GM12878 (cell line): ENCODE measurements around the gene OGA. TPM values are rescaled to one million over a fixed set of nuclear protein-coding genes. Genes with fewer than 3 reads are reported as not detected.

ENCODE experiments used
- ATAC-seq: fragments of 200-7000 bp; cut with Tn5 transposase; 3 replicates; pipeline ENCODE4 v1.9.1; 2020; ENCODE audit warnings: mild to moderate bottlenecking, moderate library complexity
- BruUV-seq: library from RNA; stranded (reverse); fragments of 400-500 nt; replicated peaks from 2 replicates; lab custom pipeline; 2021; lab: Mats Ljungman, UMichigan
- CTCF ChIA-PET: fragments of 300-600 bp; sonication (Branson Sonifier 250); formaldehyde crosslinking; extraction: SDS; loops from one replicate; lab custom pipeline; 2021; ENCODE audit warnings: inconsistent platforms; lab: Yijun Ruan, JAX
- POLR2A ChIA-PET: fragments of 350-600 bp; formaldehyde crosslinking; extraction: SDS; loops from one replicate; lab custom pipeline; 2021; ENCODE audit warnings: inconsistent platforms; lab: Charles Lee
- RAD21 ChIA-PET: fragments of 300-600 bp; sonication (Branson Sonifier 250); formaldehyde crosslinking; loops from one replicate; lab custom pipeline; 2023; ENCODE audit warnings: antibody characterized with exemption; ENCODE audit not compliant: unreplicated experiment; lab: Charles Lee
- SMC1A ChIA-PET: fragments of 300-600 bp; sonication (Branson Sonifier 250); formaldehyde crosslinking; loops from one replicate; lab custom pipeline; 2023; ENCODE audit not compliant: unreplicated experiment, uncharacterized antibody; lab: Charles Lee
- DNase-seq: peaks from one replicate; pipeline ENCODE4 v3.0.0-alpha.2; 2011; ENCODE audit warnings: low read depth, low spot score
- FAIRE-seq: peaks from 3 replicates; lab custom pipeline; 2011; peaks lifted over from hg19 to GRCh38; lab: Jason Lieb, UNC
- H2AFZ ChIP-seq: 2 replicates; pipeline ENCODE4 v1.6.0; 2011; ENCODE audit warnings: low read depth, low read length, control low read depth; ENCODE audit not compliant: control insufficient read depth
- H3K27ac ChIP-seq: 2 replicates; pipeline ENCODE4 v1.5.1; 2011; ENCODE audit warnings: control low read depth; ENCODE audit not compliant: control insufficient read depth, insufficient read depth
- H3K27me3 ChIP-seq, 2 experiments: replicated peaks in 1 of 2; 2 replicates each; pipeline versions ENCODE4 v1.6.0 to v1.6.1; 2011; ENCODE audit warnings: low read length in 1 of 2; ENCODE audit not compliant: control insufficient read depth in 2 of 2, insufficient read depth in 2 of 2
- H3K36me3 ChIP-seq, 2 experiments: 2 replicates each; pipeline ENCODE4 v1.5.1; 2011; ENCODE audit warnings: low read length in 1 of 2; ENCODE audit not compliant: control insufficient read depth in 2 of 2, insufficient read depth in 2 of 2
- H3K4me1 ChIP-seq: 2 replicates; pipeline ENCODE4 v1.6.1; 2011; ENCODE audit warnings: mild to moderate bottlenecking, low read length, moderate library complexity, mixed read lengths; ENCODE audit not compliant: control insufficient read depth, insufficient read depth
- H3K4me2 ChIP-seq: 2 replicates; pipeline ENCODE4 v1.6.0; 2011; ENCODE audit warnings: control low read depth; ENCODE audit not compliant: control insufficient read depth, insufficient read depth
- H3K4me3 ChIP-seq: fragments of 200-600 bp; sonication (generic); 2 replicates; pipeline ENCODE4 v1.5.1; 2016
- H3K79me2 ChIP-seq: 2 replicates; pipeline ENCODE4 v1.6.0; 2011; ENCODE audit warnings: low read length; ENCODE audit not compliant: control insufficient read depth, insufficient read depth
- H3K9ac ChIP-seq: 2 replicates; pipeline ENCODE4 v1.8.0; 2011; ENCODE audit warnings: low read length, control low read depth, mixed read lengths; ENCODE audit not compliant: control insufficient read depth, insufficient read depth
- H3K9me3 ChIP-seq: replicated peaks from 3 replicates; pipeline ENCODE4 v1.5.1; 2011; ENCODE audit warnings: mild to moderate bottlenecking, low read length; ENCODE audit not compliant: control insufficient read depth, insufficient read depth
- H4K20me1 ChIP-seq: 2 replicates; pipeline ENCODE4 v1.6.0; 2011; ENCODE audit not compliant: control insufficient read depth, insufficient read depth
- BHLHE40 ChIP-seq, 2 experiments: fragments of 450-650 bp in 1 of 2; IDR thresholded peaks; 2 replicates each; pipeline ENCODE4 v1.6.1; 2011 to 2017; ENCODE audit warnings: low read depth in 2 of 2, borderline replicate concordance in 1 of 2, improper control_type of control experiment in 1 of 2, low read length in 1 of 2, mild to moderate bottlenecking in 1 of 2
- CEBPB ChIP-seq, 2 experiments: fragments of 150-350 bp in 1 of 2; IDR thresholded peaks; 2 replicates each; pipeline ENCODE4 v1.6.1; 2012 to 2014; ENCODE audit warnings: low read depth in 2 of 2, low read length in 2 of 2, borderline replicate concordance in 1 of 2, inconsistent platforms in 1 of 2
- CHD1 ChIP-seq: IDR thresholded peaks from 2 replicates; pipeline ENCODE4 v1.6.1; 2012; ENCODE audit warnings: low read depth, low read length, improper control_type of control experiment
- HDAC6 ChIP-seq: fragments of 200-600 bp; sonication (generic); IDR thresholded peaks from one replicate; pipeline ENCODE4 v1.8.0; 2017; ENCODE audit warnings: antibody characterized with exemption; ENCODE audit not compliant: unreplicated experiment
- IRF4 ChIP-seq: IDR thresholded peaks from 2 replicates; pipeline ENCODE4 v1.6.1; 2011; ENCODE audit warnings: low read depth, low read length
- NFIC ChIP-seq: IDR thresholded peaks from 2 replicates; pipeline ENCODE4 v1.6.1; 2012; ENCODE audit warnings: low read depth, mild to moderate bottlenecking, inconsistent platforms, low read length, moderate library complexity
- PAX5 ChIP-seq: IDR thresholded peaks from 2 replicates; pipeline ENCODE4 v1.6.1; 2011; ENCODE audit warnings: low read depth, low read length, borderline replicate concordance
- RB1 ChIP-seq: fragments of 450-650 bp; formaldehyde crosslinking; IDR thresholded peaks from 2 replicates; pipeline ENCODE4 v1.6.1; 2017; ENCODE audit warnings: mild to moderate bottlenecking, borderline replicate concordance
- SP1 ChIP-seq: IDR thresholded peaks from one replicate; pipeline ENCODE4 v1.6.1; 2011; ENCODE audit warnings: low read depth, low read length
- TARDBP ChIP-seq: IDR thresholded peaks from 2 replicates; pipeline ENCODE4 v1.6.1; 2016; ENCODE audit warnings: borderline replicate concordance
- USF1 ChIP-seq: IDR thresholded peaks from 2 replicates; pipeline ENCODE4 v1.6.1; 2011; ENCODE audit warnings: borderline replicate concordance, low read depth, mild to moderate bottlenecking, moderate library complexity, mixed read lengths, low read length; ENCODE audit not compliant: insufficient read depth; ENCODE audit errors: extremely low read length
- WGBS: methylation state at CpG from one replicate; pipeline ENCODE4 v1.1.6; 2016; ENCODE audit warnings: low lambda C conversion rate; ENCODE audit not compliant: insufficient replicate concordance, insufficient coverage; ENCODE audit errors: missing lambda C conversion rate; 5-methylcytosine and 5-hydroxymethylcytosine counted together
- in situ Hi-C: fragments of 300-500 bp; cut with MboI; formaldehyde crosslinking; loops from 9 replicates; pipeline ENCODE4 v1.14.3; 2018; ENCODE audit warnings: mixed read lengths
- intact Hi-C: fragments of 100-400 bp; cut with micrococcal nuclease; formaldehyde crosslinking; loops from one replicate; pipeline ENCODE4 v1.14.2; 2022; ENCODE audit not compliant: unreplicated experiment
- polyA plus RNA-seq, 11 experiments: library from polyadenylated mRNA; depleted of rRNA in 4 of 11; unstranded in 6 of 11; stranded (reverse) in 5 of 11; fragments of >200 nt; fragmentation: Nextera tagmentation in 4 of 11; fragmentation: Illumina TruSeq in 1 of 11; extraction: Ambion mirVana in 4 of 11; extraction: Trizol in 1 of 11; gene quantifications; 1 replicate in 1 of 11; 2 replicates in 10 of 11; pipeline versions ENCODE4 v1.2.1 to v1.2.3, GENCODE V29; 2011 to 2016; ENCODE audit warnings: inconsistent platforms in 2 of 11, missing spikeins in 2 of 11, low read depth in 1 of 11
- total RNA-seq, 4 experiments: library from RNA; depleted of rRNA in 3 of 4; stranded (reverse); fragments of >200 nt in 3 of 4; fragmentation: Illumina TruSeq in 1 of 4; extraction: Trizol in 1 of 4; gene quantifications; 2 replicates each; pipeline versions ENCODE4 v1.2.1 to v1.2.3, GENCODE V29; 2013 to 2021

OGA gene
- total and polyA plus RNA-seq, 10 of the 15 experiments (the other 5 are each of a cell fraction or from before 2014, with no cell fraction given): 23.0 to 145 (median 85.2) TPM

GRCh38 chr10:101745074-101745696 is 73.1 kb downstream of the OGA start:
- DNase-seq (no peak), FAIRE-seq (no peak), ATAC-seq (no peak)
- no peaks in the 10 kb centered on the region for H4K20me1 ChIP-seq
- H3K79me2 ChIP-seq: no peaks in the 10 kb centered on the region
- H3K27me3 ChIP-seq: no peaks in the 10 kb centered on the region
- ChIA-PET POLR2A (no interaction called here), SMC1A (interaction anchor here (0.7 to 1.2 kb wide), 3 partner anchors 8 to 94 kb away, joined by 3 to 4 read pairs (median 3); no protein-coding TSS in a partner anchor), RAD21 (no interaction called here), CTCF (interaction anchor here (1.1 kb wide), 2 partner anchors 128 to 141 kb away, joined by 3 read pairs; no protein-coding TSS in a partner anchor)
- BruUV-seq: no TSS peak
- H3K4me1 ChIP-seq: no peaks in the 10 kb centered on the region
- no peak overlapping the region for H2AFZ ChIP-seq
- in situ Hi-C loops: no loop called here
- H3K4me3 ChIP-seq: no peak overlapping the region
- WGBS: 50% methylated on average over 9 of the region's 9 CpGs
- H3K4me2 ChIP-seq: no peak overlapping the region
- no peak for TF ChIP-seq BHLHE40 (IDR thresholded peaks at IDR 0.05; ENCODE audit: borderline replicate concordance in 1 of 2, low read depth in 2 of 2, low read length in 1 of 2)
- TF ChIP-seq CEBPB (IDR thresholded peaks at IDR 0.05; ENCODE audit: borderline replicate concordance in 1 of 2, low read depth in 2 of 2, low read length in 2 of 2): no peak
- TF ChIP-seq USF1: no peak
- TF ChIP-seq NFIC: no peak
- no peaks in the 10 kb centered on the region for H3K9me3 ChIP-seq
- intact Hi-C loops: no loop called here
- H3K27ac ChIP-seq: no peak overlapping the region
- H3K9ac ChIP-seq: no peak overlapping the region
- H3K36me3 ChIP-seq: no peaks in the 10 kb centered on the region

GRCh38 chr10:101744267-101744666 is 74.0 kb downstream of the OGA start:
- 60% methylated on average over 3 of the region's 3 CpGs for WGBS
- ATAC-seq (no peak), FAIRE-seq (no peak), DNase-seq (no peak)
- in situ Hi-C loops: no loop called here
- ChIA-PET RAD21 (interaction anchor here (1.6 kb wide), 1 partner anchor 127 kb away, joined by 5 read pairs; no protein-coding TSS in a partner anchor), CTCF (no interaction called here), POLR2A (no interaction called here), SMC1A (interaction anchor here (0.7 to 1.3 kb wide), 2 partner anchors 55 to 95 kb away, joined by 3 to 4 read pairs; no protein-coding TSS in a partner anchor)
- Histone ChIP-seq H2AFZ (no peak overlapping the region), H3K27ac (no peak overlapping the region), H3K4me1 (no peaks in the 10 kb centered on the region), H3K9me3 (no peaks in the 10 kb centered on the region), H4K20me1 (no peaks in the 10 kb centered on the region), H3K36me3 (no peaks in the 10 kb centered on the region), H3K4me2 (no peak overlapping the region), H3K9ac (no peak overlapping the region), H3K79me2 (no peaks in the 10 kb centered on the region), H3K4me3 (no peak overlapping the region), H3K27me3 (no peaks in the 10 kb centered on the region)
- no TSS peak for BruUV-seq
- TF ChIP-seq PAX5: no peak
- TF ChIP-seq TARDBP: no peak
- TF ChIP-seq RB1: no peak
- TF ChIP-seq HDAC6: no peak
- no peak for TF ChIP-seq CHD1
- no peak for TF ChIP-seq SP1
- no peak for TF ChIP-seq IRF4
- intact Hi-C loops: no loop called here
